Panc1 (cell line): Measurements from ENCODE around the gene MAGI2.

Experiments
- POLR2AphosphoS5 ChIP-seq: IDR thresholded peaks from 2 replicates; pipeline ENCODE4 v1.6.1; 2012; ENCODE audit warnings: mild to moderate bottlenecking, low read depth, low read length, moderate library complexity
- SIN3A ChIP-seq: IDR thresholded peaks from 2 replicates; pipeline ENCODE4 v1.6.1; 2012; ENCODE audit warnings: low read depth, mild to moderate bottlenecking, low read length, moderate library complexity, borderline replicate concordance; ENCODE audit not compliant: insufficient read depth
- TCF7L2 ChIP-seq: IDR thresholded peaks from 2 replicates; pipeline ENCODE4 v1.6.1; 2011; ENCODE audit warnings: mild to moderate bottlenecking, low read depth, low read length, inconsistent platforms
- TF ChIP-seq, protein P1 (sequence below): fragments of 450-650 bp; IDR thresholded peaks from 2 replicates; pipeline ENCODE4 v1.5.1; 2017; ENCODE audit warnings: mild to moderate bottlenecking
- TF ChIP-seq, protein P2 (sequence below), 2 experiments: IDR thresholded peaks; 2 replicates each; pipeline ENCODE4 v1.6.1; 2011 to 2012; ENCODE audit warnings: low read depth in 2 of 2, control low read depth in 1 of 2, low read length in 1 of 2, mild to moderate bottlenecking in 1 of 2, moderate library complexity in 1 of 2; ENCODE audit not compliant: insufficient read depth in 1 of 2

DNA sequence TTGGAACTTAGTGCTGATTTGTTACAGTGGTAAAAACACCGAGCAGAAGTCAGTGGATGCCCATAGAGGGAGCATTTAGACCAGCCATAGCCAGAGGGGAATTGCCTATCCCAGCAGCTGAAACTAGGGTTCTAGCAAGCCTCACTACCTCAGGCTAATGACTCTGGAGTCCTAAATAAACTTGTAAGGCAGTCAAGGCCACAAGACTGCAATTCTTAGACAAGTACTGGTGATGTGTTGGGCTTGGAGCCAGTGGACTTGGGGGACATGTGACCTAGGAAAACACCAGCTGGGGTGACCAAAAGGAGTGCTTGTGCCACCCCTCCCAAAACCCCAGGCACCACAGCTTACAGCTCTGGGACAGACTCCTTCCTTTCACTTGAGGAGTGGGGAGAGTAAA, 209.0 kb downstream of the MAGI2 start:
- TF ChIP-seq, protein P1, sequence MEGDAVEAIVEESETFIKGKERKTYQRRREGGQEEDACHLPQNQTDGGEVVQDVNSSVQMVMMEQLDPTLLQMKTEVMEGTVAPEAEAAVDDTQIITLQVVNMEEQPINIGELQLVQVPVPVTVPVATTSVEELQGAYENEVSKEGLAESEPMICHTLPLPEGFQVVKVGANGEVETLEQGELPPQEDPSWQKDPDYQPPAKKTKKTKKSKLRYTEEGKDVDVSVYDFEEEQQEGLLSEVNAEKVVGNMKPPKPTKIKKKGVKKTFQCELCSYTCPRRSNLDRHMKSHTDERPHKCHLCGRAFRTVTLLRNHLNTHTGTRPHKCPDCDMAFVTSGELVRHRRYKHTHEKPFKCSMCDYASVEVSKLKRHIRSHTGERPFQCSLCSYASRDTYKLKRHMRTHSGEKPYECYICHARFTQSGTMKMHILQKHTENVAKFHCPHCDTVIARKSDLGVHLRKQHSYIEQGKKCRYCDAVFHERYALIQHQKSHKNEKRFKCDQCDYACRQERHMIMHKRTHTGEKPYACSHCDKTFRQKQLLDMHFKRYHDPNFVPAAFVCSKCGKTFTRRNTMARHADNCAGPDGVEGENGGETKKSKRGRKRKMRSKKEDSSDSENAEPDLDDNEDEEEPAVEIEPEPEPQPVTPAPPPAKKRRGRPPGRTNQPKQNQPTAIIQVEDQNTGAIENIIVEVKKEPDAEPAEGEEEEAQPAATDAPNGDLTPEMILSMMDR = no peak
- TF ChIP-seq POLR2AphosphoS5 (no peak), SIN3A (no peak), TCF7L2 (no peak)
- TF ChIP-seq, protein P2, sequence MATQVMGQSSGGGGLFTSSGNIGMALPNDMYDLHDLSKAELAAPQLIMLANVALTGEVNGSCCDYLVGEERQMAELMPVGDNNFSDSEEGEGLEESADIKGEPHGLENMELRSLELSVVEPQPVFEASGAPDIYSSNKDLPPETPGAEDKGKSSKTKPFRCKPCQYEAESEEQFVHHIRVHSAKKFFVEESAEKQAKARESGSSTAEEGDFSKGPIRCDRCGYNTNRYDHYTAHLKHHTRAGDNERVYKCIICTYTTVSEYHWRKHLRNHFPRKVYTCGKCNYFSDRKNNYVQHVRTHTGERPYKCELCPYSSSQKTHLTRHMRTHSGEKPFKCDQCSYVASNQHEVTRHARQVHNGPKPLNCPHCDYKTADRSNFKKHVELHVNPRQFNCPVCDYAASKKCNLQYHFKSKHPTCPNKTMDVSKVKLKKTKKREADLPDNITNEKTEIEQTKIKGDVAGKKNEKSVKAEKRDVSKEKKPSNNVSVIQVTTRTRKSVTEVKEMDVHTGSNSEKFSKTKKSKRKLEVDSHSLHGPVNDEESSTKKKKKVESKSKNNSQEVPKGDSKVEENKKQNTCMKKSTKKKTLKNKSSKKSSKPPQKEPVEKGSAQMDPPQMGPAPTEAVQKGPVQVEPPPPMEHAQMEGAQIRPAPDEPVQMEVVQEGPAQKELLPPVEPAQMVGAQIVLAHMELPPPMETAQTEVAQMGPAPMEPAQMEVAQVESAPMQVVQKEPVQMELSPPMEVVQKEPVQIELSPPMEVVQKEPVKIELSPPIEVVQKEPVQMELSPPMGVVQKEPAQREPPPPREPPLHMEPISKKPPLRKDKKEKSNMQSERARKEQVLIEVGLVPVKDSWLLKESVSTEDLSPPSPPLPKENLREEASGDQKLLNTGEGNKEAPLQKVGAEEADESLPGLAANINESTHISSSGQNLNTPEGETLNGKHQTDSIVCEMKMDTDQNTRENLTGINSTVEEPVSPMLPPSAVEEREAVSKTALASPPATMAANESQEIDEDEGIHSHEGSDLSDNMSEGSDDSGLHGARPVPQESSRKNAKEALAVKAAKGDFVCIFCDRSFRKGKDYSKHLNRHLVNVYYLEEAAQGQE (IDR thresholded peaks at IDR 0.05; ENCODE audit: insufficient read depth in 1 of 2, low read depth in 2 of 2, low read length in 1 of 2) = no peak
